DND-41 (cell line): Measurements from ENCODE around the gene DNER.

Experiments used
- ATAC-seq: fragments of 200-7000 bp; cut with Tn5 transposase; 3 replicates; pipeline ENCODE4 v1.9.1; 2021; ENCODE audit warnings: low read depth; ENCODE audit not compliant: insufficient read depth
- DNase-seq: peaks from one replicate; pipeline ENCODE4 v3.0.0-alpha.2; 2020
- H2AFZ ChIP-seq: 2 replicates; pipeline ENCODE4 v1.6.0; 2012; ENCODE audit warnings: low read depth, low read length
- H3K27ac ChIP-seq: 2 replicates; pipeline ENCODE4 v1.5.1; 2012; ENCODE audit warnings: low read length, inconsistent platforms
- H3K27me3 ChIP-seq: fragments of 200-600 bp; sonication (generic); 2 replicates; pipeline ENCODE4 v1.6.0; 2012; ENCODE audit warnings: low read length, mild to moderate bottlenecking, inconsistent platforms; ENCODE audit not compliant: insufficient read depth, poor library complexity
- H3K36me3 ChIP-seq: 2 replicates; pipeline ENCODE4 v1.5.1; 2012; ENCODE audit warnings: low read length, inconsistent platforms; ENCODE audit not compliant: insufficient read depth
- H3K4me1 ChIP-seq: 2 replicates; pipeline ENCODE4 v1.5.1; 2012; ENCODE audit warnings: mild to moderate bottlenecking, low read length; ENCODE audit not compliant: insufficient read depth
- H3K4me2 ChIP-seq: 2 replicates; pipeline ENCODE4 v1.6.0; 2012; ENCODE audit warnings: mild to moderate bottlenecking, moderate library complexity, low read length, inconsistent platforms; ENCODE audit not compliant: insufficient read depth
- H3K4me3 ChIP-seq, 2 experiments: fragments of 200-600 bp in 1 of 2; shearing (Covaris generic) in 1 of 2; 2 replicates each; pipeline ENCODE4 v1.5.1; 2012 to 2016; ENCODE audit warnings: inconsistent platforms in 2 of 2, low read length in 2 of 2, mild to moderate bottlenecking in 2 of 2, low read depth in 1 of 2, moderate library complexity in 1 of 2
- H3K79me2 ChIP-seq: 2 replicates; pipeline ENCODE4 v1.6.0; 2012; ENCODE audit warnings: low read length, inconsistent platforms; ENCODE audit not compliant: insufficient read depth
- H3K9ac ChIP-seq: 2 replicates; pipeline ENCODE4 v1.6.0; 2012; ENCODE audit warnings: low read depth, mild to moderate bottlenecking, inconsistent platforms, low read length, moderate library complexity
- H3K9me3 ChIP-seq: 2 replicates; pipeline ENCODE4 v1.5.1; 2012; ENCODE audit warnings: low read length, moderate library complexity, mild to moderate bottlenecking, inconsistent platforms; ENCODE audit not compliant: insufficient read depth, severe bottlenecking
- H4K20me1 ChIP-seq: 2 replicates; pipeline ENCODE4 v1.6.0; 2012; ENCODE audit warnings: low read length; ENCODE audit not compliant: insufficient read depth
- EZH2 ChIP-seq: IDR thresholded peaks from 3 replicates; pipeline ENCODE4 v1.6.1; 2012; ENCODE audit warnings: borderline replicate concordance, low read depth, mild to moderate bottlenecking, moderate library complexity, low read length, inconsistent platforms; ENCODE audit not compliant: severe bottlenecking
- TF ChIP-seq, protein P1 (sequence below): IDR thresholded peaks from 2 replicates; pipeline ENCODE4 v1.5.1; 2012; ENCODE audit warnings: borderline replicate concordance, low read length, moderate library complexity, mild to moderate bottlenecking; ENCODE audit not compliant: poor library complexity, severe bottlenecking; ENCODE audit errors: extremely low read depth

Gene DNER

DNA sequence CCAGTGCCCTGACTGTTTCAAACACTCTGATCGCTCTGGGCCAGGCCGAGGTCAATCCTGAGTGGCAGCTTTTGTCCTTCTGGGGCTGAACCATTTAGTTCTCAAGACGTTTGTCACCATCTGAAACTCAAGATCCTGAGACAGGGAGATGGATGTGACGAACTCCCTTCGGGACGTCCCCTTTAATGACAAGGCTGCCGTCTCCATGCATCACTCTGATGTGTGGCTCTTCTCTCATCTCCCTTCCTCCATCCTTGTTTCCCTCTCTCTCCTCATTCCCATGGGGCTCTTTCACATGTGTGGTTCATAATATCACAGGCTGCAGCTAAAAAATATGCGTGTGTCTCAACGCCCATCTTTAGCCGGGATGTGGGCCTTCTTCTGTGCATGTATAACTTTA lies 189.6 kb downstream of the DNER start:
- no peak for TF ChIP-seq EZH2
- TF ChIP-seq, protein P1, sequence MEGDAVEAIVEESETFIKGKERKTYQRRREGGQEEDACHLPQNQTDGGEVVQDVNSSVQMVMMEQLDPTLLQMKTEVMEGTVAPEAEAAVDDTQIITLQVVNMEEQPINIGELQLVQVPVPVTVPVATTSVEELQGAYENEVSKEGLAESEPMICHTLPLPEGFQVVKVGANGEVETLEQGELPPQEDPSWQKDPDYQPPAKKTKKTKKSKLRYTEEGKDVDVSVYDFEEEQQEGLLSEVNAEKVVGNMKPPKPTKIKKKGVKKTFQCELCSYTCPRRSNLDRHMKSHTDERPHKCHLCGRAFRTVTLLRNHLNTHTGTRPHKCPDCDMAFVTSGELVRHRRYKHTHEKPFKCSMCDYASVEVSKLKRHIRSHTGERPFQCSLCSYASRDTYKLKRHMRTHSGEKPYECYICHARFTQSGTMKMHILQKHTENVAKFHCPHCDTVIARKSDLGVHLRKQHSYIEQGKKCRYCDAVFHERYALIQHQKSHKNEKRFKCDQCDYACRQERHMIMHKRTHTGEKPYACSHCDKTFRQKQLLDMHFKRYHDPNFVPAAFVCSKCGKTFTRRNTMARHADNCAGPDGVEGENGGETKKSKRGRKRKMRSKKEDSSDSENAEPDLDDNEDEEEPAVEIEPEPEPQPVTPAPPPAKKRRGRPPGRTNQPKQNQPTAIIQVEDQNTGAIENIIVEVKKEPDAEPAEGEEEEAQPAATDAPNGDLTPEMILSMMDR: no peak
- DNase-seq: no peak
- no peaks in the 10 kb centered on the region for H4K20me1 ChIP-seq
- no peak overlapping the region for H3K4me2 ChIP-seq
- H3K27me3 ChIP-seq: peaks cover 2% of the 10 kb centered on the region
- H2AFZ ChIP-seq: no peak overlapping the region
- H3K27ac ChIP-seq: no peak overlapping the region
- H3K9me3 ChIP-seq: no peaks in the 10 kb centered on the region
- no peak overlapping the region for H3K9ac ChIP-seq
- H3K4me1 ChIP-seq: no peaks in the 10 kb centered on the region
- H3K36me3 ChIP-seq: no peaks in the 10 kb centered on the region
- ATAC-seq: no peak
- H3K79me2 ChIP-seq: no peaks in the 10 kb centered on the region
- H3K4me3 ChIP-seq: no peak overlapping the region

DNA sequence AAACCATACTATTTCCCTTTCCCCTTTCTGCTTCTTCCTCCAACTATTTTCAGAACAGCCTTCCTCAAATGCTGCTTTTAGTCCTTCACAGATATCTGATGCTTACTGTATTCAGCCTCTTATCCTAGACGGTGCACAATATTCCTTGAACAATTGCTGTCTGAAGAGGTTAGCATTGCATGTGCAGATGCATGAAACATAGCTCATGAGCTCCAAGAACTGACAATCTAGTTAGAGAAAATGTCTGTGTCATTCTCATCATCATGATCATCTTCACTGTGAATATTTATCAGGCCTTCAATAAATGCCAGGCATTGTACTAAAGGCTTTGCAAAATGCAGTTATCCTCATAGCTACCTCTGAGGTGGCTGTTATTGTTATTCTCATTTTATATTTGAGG lies 190.7 kb downstream of the DNER start:
- H3K9ac ChIP-seq: no peak overlapping the region
- H3K27me3 ChIP-seq: peaks cover 2% of the 10 kb centered on the region
- H4K20me1 ChIP-seq: no peaks in the 10 kb centered on the region
- H2AFZ ChIP-seq: no peak overlapping the region
- H3K4me2 ChIP-seq: no peak overlapping the region
- no peak overlapping the region for H3K27ac ChIP-seq
- no peaks in the 10 kb centered on the region for H3K4me1 ChIP-seq
- TF ChIP-seq EZH2: no peak
- TF ChIP-seq, protein P1: no peak
- H3K79me2 ChIP-seq: no peaks in the 10 kb centered on the region
- no peak for DNase-seq
- H3K36me3 ChIP-seq: no peaks in the 10 kb centered on the region
- no peak for ATAC-seq
- H3K9me3 ChIP-seq: no peaks in the 10 kb centered on the region
- H3K4me3 ChIP-seq: no peak overlapping the region

DNA sequence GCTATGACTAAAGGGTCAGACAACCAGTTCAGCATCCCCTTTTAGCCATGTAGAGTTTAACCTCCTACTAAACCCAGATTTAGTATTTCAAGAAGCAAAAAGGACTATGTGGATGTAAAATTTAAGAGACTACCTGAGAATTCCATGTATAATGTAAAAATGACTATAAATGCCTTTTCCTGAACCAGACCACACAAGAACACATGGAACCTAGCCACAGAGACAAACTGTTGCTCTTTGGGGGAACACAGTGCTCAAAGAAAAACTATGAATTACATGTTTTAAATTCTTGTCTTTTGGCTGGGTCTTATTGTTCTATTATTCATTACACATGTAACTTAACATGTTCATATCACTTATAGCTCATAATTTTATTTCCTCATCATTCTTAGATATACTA lies 192.8 kb downstream of the DNER start:
- no peak overlapping the region for H2AFZ ChIP-seq
- no peaks in the 10 kb centered on the region for H3K79me2 ChIP-seq
- no peak for DNase-seq
- H3K36me3 ChIP-seq: no peaks in the 10 kb centered on the region
- H3K4me2 ChIP-seq: no peak overlapping the region
- H4K20me1 ChIP-seq: no peaks in the 10 kb centered on the region
- H3K4me3 ChIP-seq: no peak overlapping the region
- ATAC-seq: no peak
- TF ChIP-seq, protein P1: no peak
- TF ChIP-seq EZH2: no peak
- H3K4me1 ChIP-seq: no peaks in the 10 kb centered on the region
- H3K9ac ChIP-seq: no peak overlapping the region
- peaks cover 4% of the 10 kb centered on the region for H3K27me3 ChIP-seq
- no peak overlapping the region for H3K27ac ChIP-seq
- H3K9me3 ChIP-seq: no peaks in the 10 kb centered on the region

DNA sequence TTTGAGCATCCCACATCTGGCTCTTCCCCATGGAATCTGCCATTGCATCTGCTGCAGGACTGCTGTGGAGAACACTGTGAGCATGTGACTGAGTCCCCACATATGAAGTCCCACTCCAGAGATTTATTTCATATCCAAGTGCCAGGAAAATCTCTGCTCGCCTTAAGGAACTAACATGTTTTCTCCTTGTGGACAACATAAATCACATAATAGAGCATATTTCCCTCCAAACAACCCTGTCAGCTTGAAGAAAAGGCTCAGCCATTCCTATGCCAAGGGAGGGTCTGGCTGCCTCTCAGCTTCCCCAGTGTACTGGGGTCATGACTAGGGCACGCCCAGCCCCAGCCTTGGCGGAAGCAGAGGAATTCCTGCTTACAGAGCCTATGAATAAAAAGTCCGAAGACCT lies 193.7 kb downstream of the DNER start:
- Histone ChIP-seq H3K9me3 (no peaks in the 10 kb centered on the region), H3K27ac (no peak overlapping the region), H4K20me1 (no peaks in the 10 kb centered on the region), H3K9ac (no peak overlapping the region), H3K79me2 (no peaks in the 10 kb centered on the region), H3K36me3 (no peaks in the 10 kb centered on the region), H3K4me1 (no peaks in the 10 kb centered on the region), H3K27me3 (peaks cover 4% of the 10 kb centered on the region), H2AFZ (no peak overlapping the region), H3K4me2 (no peak overlapping the region), H3K4me3 (no peak overlapping the region)
- TF ChIP-seq EZH2: no peak
- TF ChIP-seq, protein P1: no peak
- DNase-seq: no peak
- ATAC-seq: no peak
